ENCODE data around the gene ZNF608.

- TF ChIP-seq CTCF (conservative IDR thresholded peaks at IDR 0.05): no peak
- no peak for TF ChIP-seq ZFX (IDR thresholded peaks at IDR 0.05)
These were observed 8.6 kb upstream of the ZNF608 start for GRCh38 chr5:124755041-124755440.

Data from C4-2B (cell line).